OCI-M2 (cell line): ENCODE data around the gene CXorf49B.
"Not testable (repeated sequence)": the region's sequence is repeated elsewhere in the genome, so short reads cannot be mapped to it uniquely, and the experiment has no call there.

Experiments
- DNase-seq: peaks from one replicate; lab custom pipeline; 2025; ENCODE audit not compliant: unreplicated experiment; lab: John Stamatoyannopoulos, UW

Gene CXorf49B

DNA sequence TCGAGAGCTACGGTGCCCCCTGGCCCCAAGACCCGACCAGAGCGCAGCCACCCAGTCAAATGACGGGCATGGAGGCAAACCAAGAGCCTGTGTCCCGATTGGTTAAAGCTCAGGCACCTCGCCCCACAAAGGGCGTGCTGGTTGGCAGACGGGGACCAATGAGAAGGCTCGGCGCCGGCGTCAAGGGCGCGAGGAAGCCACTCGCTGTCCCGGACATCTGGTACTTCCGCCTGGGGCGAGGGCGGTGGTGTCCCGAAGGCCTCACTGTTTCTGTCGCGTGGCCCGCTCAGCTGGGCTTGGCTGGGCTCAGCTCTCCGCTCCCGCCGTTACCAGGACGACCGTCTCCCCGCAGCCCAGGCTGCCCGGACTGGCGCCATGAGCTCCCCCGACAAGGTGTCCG, at the start of gene CXorf49B:
TSS of gene CXorf49B (plus strand) at position 301 of the 400 bp plus-strand sequence. CDS start at position 376, 75 bp downstream.
- DNase-seq = not testable (repeated sequence)

DNA sequence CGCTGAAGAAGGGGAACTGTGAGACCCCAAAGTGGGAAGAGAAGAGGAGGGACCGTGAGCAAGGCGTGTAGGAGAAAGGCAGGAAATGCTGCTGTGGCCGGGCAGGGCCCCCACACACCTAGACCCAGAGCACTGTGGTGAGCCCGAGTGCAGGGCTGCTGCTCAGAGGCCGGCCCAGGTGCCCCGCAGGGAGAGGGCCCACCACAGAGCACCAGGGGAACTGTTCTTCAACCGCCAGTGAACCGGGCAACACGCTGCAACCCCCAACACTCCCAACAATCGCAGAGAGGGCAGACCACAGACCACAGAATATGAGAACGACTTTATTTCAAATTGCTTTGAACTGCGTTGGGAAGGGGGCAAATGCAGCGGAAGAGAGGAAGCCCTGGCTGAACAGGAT, 49.1 kb upstream of the CXorf49B start:
- DNase-seq = not testable (repeated sequence)

DNA sequence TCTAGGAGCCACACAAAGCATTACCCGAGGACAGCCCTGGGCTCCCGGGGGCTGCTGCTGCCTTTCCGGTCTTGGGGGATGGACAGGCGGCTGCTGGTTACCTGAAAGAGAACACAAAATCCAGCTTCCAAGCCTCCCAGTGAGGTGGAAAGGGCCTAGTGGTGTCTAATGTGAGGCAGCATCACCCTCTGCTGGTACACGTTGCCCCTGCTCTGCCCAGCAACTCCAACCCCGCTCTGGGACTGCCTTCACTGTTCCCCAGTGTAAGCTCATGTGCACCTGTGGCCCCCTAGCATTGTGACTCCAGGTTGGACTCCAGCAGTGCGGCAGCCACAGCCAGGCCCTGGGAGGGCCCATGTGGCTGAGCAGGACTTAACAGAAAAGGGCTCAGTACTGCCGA, 47.6 kb upstream of the CXorf49B start:
- not testable (repeated sequence) for DNase-seq

DNA sequence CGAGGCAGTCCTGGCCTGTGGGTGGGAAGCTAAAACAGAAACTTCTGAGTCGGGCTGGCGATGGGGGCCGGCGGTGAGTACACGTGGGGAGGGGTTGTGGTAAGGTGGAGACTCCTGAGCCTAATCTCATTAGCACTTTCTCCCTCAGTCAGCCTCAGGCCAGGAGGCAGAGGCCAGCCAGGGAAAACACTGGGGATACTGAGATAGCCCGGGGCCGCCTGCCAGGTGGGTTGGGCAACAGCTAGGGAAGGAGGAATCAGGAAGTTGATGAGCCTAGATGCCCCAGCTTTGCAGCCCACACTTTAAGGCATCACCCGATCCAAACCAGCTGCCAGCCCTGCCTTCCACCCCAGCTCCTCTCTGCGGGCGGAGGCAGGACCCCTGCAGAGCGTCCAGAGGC, 46.8 kb upstream of the CXorf49B start:
- not testable (repeated sequence) for DNase-seq

DNA sequence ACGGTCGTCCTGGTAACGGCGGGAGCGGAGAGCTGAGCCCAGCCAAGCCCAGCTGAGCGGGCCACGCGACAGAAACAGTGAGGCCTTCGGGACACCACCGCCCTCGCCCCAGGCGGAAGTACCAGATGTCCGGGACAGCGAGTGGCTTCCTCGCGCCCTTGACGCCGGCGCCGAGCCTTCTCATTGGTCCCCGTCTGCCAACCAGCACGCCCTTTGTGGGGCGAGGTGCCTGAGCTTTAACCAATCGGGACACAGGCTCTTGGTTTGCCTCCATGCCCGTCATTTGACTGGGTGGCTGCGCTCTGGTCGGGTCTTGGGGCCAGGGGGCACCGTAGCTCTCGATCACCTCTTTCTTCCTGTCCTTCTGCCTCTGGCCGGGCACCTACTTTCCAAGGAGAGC, 45.0 kb upstream of the CXorf49B start, which contains the start of gene CXorf49:
TSS of gene CXorf49 (minus strand) at position 101 of the 400 bp plus-strand sequence. CDS start 134 bp downstream, outside the sequence.
- DNase-seq = not testable (repeated sequence)

DNA sequence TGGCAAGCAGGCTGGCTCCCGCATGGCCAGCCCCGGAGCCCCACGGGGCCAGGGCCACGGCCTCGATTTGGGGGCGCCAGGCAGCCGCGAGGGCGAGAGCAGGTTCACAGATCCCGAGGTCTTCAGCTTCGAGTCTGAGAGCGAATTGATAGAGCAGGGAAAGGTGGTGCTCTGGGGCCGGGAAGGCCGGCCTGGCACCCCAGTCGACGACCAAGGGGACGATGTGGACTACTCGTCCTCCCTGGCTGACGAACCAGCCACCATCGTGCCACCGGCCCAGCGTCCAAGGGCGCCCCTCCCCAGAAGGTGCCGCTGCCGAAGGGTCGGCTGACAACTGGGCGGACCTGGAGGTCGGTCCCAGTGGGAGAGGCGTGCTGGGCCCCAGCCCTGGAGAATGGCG, 44.0 kb upstream of the CXorf49B start:
- not testable (repeated sequence) for DNase-seq

DNA sequence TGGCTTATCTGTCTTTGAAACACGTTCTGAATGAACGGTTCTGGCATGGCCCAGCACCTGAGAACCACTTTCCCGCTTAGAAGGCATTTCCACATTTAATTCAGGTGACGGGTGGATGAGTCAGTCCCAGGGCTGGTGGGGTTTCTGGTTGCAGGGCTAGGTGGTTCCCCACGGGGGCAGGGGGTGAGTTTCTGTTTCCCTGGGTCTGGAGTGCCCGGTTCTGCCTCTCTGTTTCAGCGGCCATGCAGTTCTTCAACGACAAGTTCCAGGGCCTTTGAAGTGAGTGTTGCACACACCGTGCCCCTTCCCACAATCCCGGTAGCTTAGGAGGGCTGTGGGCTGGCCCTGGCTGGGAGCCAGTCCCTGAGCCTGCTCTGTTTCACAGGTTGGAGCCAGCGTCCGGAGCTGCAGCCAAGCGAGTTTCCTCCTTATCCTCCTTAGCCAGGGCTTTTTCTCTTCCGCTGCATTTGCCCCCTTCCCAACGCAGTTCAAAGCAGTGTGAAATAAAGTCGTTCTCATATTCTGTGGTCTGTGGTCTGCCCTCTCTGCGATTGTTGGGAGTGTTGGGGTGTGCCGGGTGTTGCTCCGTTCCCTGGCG, 42.8 kb upstream of the CXorf49B start:
- DNase-seq = not testable (repeated sequence)

DNA sequence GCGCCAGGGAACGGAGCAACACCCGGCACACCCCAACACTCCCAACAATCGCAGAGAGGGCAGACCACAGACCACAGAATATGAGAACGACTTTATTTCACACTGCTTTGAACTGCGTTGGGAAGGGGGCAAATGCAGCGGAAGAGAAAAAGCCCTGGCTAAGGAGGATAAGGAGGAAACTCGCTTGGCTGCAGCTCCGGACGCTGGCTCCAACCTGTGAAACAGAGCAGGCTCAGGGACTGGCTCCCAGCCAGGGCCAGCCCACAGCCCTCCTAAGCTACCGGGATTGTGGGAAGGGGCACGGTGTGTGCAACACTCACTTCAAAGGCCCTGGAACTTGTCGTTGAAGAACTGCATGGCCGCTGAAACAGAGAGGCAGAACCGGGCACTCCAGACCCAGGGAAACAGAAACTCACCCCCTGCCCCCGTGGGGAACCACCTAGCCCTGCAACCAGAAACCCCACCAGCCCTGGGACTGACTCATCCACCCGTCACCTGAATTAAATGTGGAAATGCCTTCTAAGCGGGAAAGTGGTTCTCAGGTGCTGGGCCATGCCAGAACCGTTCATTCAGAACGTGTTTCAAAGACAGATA, 2.4 kb upstream of the CXorf49B start:
- DNase-seq = not testable (repeated sequence)

DNA sequence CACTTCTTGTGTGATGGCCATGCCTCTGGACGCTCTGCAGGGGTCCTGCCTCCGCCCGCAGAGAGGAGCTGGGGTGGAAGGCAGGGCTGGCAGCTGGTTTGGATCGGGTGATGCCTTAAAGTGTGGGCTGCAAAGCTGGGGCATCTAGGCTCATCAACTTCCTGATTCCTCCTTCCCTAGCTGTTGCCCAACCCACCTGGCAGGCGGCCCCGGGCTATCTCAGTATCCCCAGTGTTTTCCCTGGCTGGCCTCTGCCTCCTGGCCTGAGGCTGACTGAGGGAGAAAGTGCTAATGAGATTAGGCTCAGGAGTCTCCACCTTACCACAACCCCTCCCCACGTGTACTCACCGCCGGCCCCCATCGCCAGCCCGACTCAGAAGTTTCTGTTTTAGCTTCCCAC, 1.7 kb downstream of the CXorf49B start:
- DNase-seq = not testable (repeated sequence)

DNA sequence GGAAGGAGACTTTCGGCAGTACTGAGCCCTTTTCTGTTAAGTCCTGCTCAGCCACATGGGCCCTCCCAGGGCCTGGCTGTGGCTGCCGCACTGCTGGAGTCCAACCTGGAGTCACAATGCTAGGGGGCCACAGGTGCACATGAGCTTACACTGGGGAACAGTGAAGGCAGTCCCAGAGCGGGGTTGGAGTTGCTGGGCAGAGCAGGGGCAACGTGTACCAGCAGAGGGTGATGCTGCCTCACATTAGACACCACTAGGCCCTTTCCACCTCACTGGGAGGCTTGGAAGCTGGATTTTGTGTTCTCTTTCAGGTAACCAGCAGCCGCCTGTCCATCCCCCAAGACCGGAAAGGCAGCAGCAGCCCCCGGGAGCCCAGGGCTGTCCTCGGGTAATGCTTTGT, 2.5 kb downstream of the CXorf49B start:
- DNase-seq = not testable (repeated sequence)

DNA sequence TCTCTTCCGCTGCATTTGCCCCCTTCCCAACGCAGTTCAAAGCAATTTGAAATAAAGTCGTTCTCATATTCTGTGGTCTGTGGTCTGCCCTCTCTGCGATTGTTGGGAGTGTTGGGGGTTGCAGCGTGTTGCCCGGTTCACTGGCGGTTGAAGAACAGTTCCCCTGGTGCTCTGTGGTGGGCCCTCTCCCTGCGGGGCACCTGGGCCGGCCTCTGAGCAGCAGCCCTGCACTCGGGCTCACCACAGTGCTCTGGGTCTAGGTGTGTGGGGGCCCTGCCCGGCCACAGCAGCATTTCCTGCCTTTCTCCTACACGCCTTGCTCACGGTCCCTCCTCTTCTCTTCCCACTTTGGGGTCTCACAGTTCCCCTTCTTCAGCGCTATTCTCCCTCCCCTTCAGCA, 4.0 kb downstream of the CXorf49B start:
- DNase-seq = not testable (repeated sequence)

DNA sequence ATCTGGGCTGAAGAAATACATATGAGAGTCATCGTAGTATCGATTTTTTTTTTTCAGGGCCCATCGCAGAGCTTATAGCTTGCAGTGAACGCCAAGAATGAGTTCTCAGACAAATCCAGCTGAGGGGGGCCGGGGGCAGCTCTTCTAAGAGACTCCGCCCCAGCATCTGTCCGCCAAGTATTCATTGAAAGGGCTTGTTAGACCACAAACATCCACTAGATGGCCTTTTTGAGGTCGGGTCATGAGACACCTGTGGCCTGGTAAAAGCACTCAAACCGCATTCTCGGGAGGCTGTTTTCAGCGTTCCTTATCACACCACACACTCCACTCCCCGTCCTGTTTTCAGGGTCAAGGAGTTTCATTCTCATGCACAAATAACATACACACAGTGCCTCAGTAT, 15.2 kb downstream of the CXorf49B start:
- DNase-seq = not testable (repeated sequence)

DNA sequence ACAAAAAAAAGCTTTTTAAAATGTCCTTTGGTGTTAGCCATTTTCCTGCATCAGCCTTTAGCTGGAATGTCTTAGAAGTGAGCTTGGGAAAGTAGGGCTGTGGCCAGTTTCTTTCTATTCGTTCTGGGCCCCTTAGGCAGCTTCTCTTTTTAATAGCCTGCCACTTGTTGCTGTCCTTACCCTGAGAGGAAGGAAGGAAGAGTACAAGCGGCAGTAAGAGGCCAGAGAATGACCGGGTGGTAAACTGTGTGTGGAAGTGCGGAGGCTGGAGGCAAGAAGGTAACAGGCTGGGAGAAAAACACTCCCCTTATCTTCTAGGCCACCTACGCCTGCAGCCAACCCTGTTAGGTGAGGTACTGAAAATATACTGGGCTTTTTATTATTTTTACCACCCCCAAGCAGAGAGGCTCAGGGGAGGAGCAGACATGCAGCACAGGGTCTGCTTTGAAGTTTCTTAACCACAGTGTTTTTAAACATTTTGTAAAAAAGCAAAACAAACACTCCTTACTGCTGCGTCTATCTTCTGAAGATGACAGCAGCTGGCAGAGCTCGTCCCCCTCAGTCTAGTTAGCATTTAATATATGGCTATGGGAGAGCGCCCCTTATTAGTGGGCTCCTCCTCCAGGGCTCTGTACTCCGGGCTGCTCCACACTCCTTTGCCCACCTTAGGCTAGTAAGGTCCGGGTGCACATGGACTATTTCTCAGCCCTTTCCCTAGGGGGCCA, 19.2 kb downstream of the CXorf49B start:
- DNase-seq = not testable (repeated sequence)

DNA sequence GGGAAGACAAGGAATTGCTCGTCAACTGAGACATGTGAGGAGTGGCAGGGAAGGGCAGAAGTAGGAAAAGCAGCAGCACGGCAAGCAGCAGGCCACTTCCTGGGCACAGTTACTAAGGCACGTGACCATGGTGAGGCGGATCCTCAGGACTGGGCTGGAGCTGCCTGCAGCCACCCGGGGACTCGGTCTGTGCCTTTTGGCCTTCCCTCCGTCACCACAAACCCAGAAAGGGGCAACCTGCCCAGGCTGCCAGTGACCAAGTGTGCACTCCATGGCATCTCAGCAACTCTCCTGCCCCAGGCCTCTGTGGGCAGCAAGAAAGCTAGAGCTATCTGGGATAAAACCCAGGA, 19.8 kb downstream of the CXorf49B start:
- not testable (repeated sequence) for DNase-seq

DNA sequence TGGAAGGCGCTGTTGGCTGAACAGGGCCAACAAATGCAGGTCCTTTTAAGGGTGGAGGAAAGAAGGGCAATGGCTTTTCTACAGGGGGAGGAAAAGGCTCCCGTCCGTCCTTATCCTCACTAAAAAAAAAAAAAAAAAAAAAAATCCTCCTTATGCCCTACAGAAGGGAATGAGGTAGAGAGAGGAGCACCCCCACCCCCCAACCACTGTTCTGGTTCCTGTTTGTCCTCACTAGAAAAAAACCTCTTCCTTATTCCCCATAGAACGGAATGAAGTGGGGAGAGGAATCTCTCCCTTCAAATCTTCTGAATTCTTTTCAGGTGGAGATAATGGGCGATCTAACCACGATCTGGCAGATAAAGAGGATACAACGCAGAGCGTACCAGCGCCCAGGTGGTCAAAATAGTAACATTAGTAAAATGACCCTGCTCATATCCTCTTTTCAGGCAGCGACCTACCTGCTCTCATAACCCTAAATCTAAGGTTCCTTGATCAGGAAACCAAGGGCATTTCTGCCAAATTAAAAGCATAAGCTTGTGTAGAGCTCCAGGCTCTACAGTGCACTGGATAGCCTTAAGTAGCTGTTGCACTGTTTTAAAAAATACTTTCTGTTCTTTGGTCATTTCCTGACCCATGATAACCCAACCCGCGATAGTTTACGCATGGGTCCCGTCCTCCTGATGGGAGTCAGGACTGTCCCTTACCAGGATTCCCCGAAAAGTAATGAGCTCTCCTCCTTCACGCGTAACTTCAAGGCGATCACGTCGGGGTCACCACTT, 20.6 kb downstream of the CXorf49B start:
- DNase-seq = not testable (repeated sequence)

DNA sequence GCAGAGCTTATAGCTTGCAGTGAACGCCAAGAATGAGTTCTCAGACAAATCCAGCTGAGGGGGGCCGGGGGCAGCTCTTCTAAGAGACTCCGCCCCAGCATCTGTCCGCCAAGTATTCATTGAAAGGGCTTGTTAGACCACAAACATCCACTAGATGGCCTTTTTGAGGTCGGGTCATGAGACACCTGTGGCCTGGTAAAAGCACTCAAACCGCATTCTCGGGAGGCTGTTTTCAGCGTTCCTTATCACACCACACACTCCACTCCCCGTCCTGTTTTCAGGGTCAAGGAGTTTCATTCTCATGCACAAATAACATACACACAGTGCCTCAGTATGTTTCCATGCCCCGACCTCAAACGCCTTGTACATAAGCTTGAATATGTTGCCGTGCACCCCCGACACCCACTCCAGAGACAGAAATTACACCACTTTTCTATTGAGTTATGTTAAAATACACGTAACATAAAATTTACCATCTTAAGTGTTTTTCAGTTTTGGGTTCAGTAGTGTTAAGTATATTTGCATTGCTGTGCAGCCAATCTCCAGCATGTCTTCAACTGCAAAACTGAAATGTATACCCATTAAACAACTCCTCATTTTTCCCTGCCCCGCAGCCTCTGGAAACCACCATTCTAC, 21.3 kb downstream of the CXorf49B start:
- not testable (repeated sequence) for DNase-seq

DNA sequence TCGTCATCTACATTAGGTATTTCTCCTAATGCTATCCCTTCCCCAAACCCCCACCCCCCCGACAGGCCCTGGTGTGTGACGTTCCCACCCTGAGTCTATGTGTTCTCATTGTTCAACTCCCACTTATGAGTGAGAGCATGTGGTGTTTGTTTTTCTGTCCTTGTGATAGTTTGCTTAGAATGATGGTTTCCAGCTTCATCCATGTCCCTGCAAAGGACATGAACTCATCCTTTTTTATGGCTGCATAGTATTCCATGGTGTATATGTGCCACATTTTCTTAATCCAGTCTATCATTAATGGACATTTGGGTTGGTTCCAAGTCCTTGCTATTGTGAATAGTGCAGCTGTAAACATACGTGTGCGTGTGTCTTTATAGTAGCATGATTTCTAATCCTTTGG, 43.3 kb downstream of the CXorf49B start:
- DNase-seq = not testable (repeated sequence)

DNA sequence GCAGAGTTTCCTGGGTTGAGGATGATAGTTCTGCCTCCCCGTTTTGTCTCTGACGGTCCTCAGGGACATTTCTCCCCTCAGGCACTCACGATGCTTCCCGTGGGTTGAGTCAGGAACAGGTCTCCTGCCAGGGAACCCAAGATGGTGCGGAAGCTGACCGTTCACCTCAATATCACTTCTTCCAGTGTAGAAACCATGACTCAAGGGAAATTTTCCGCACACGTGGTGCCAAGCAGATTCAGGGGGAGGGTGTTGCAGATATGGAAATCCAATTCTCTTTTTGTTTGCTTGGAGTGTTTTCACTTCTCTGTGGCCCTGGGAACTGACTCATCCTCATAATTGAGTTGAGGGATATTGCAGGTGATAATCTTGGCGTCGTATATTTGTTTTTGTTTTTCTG, 46.7 kb downstream of the CXorf49B start:
- no peak for DNase-seq

DNA sequence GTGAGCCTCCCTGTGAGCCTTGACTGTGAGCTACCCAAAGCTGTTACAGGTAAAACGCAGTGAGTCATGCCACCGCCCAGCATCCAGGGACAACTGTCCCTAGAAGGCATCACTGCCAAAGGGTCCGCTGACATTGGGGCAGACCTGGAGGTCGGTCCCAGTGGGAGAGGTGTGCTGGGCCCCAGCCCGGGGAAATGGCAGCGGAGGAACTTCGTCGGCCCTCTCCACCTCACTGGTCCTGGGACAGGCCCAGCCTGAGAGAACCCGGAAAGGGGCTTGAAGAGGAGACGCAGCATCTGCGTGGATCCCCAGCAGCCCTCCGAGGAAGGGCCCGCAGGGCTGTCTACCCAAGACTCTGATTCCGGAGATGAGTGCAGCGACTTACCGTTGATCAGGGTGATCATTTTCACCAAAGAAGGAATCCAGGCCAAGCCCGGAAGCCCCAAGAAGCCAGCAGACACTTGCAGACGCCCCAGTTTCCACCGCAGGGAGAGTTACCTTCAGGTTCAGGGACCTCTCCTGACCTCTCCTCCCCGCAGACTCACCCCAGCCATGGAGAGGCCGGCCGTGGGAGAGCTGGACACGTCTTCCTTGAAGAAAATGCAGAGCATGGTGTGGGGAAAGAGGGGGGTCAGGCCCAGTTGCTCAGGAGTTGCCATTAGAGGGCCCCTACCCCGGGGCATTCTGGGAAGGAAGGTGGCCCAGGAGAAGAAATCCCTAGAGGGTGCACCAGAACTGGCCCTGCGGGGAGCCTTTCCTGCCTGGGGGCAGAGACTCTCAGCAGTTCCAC, 51.2 kb downstream of the CXorf49B start:
- no peak for DNase-seq
